Esophagus muscularis mucosa (tissue), 4 donors: Measurements from ENCODE around the gene ATP8B3. TPM values are rescaled to one million over a fixed set of nuclear protein-coding genes. Genes with fewer than 3 reads are reported as not detected.
"Not testable (repeated sequence)": the region's sequence is repeated elsewhere in the genome, so short reads cannot be mapped to it uniquely, and the experiment has no call there.

Experiments used
- DNase-seq: peaks from one replicate; pipeline ENCODE4 v3.0.0-alpha.2; 2017; ENCODE audit errors: extremely low spot score
- H3K27ac ChIP-seq, 4 donors: fragments of 200-600 bp; sonication (generic); replicated peaks in 1 of 4; 1 replicate in 3 of 4; 2 replicates in 1 of 4; pipeline ENCODE4 v1.5.1; 2016 to 2019; ENCODE audit warnings: mild to moderate bottlenecking in 1 of 4
- H3K27me3 ChIP-seq, 4 donors: fragments of 200-600 bp; sonication (generic); one replicate each; pipeline versions ENCODE4 v1.5.1 to v1.6.0; 2016 to 2019
- H3K36me3 ChIP-seq, 4 donors: fragments of 200-600 bp; sonication (generic); one replicate each; pipeline ENCODE4 v1.5.1; 2016 to 2019
- H3K4me1 ChIP-seq, 4 donors: fragments of 200-600 bp; sonication (generic); one replicate each; pipeline ENCODE4 v1.5.1; 2016 to 2019
- H3K4me3 ChIP-seq, 4 donors: fragments of 200-600 bp; sonication (generic); 1 replicate in 2 of 4; 2 replicates in 2 of 4; pipeline ENCODE4 v1.5.1; 2016 to 2019; ENCODE audit warnings: mild to moderate bottlenecking in 4 of 4, moderate library complexity in 1 of 4
- H3K9me3 ChIP-seq, 4 donors: fragments of 200-600 bp; sonication (generic); 1 replicate in 3 of 4; 2 replicates in 1 of 4; pipeline ENCODE4 v1.5.1; 2016 to 2019
- EP300 ChIP-seq: sonication (generic); formaldehyde crosslinking; IDR thresholded peaks from one replicate; pipeline ENCODE4 v1.6.1; 2017; ENCODE audit warnings: antibody characterized with exemption
- POLR2A ChIP-seq: fragments of 450-650 bp; IDR thresholded peaks from one replicate; pipeline ENCODE4 v1.6.1; 2017; ENCODE audit warnings: antibody characterized with exemption, moderate library complexity, mild to moderate bottlenecking, low read depth
- POLR2AphosphoS5 ChIP-seq, 2 donors: sonication (generic); formaldehyde crosslinking; IDR thresholded peaks; one replicate each; pipeline ENCODE4 v1.6.1; 2017; ENCODE audit warnings: antibody characterized with exemption in 2 of 2
- WGBS: methylation state at CpG from one replicate; pipeline ENCODE4 v1.1.5; 2018; 5-methylcytosine and 5-hydroxymethylcytosine counted together
- intact Hi-C: fragments of 100-400 bp; cut with DNase I; formaldehyde crosslinking; loops from one replicate; pipeline ENCODE4 v1.15.1; 2023
- total RNA-seq, 4 donors: library from RNA; depleted of rRNA; stranded (reverse); fragments of >200 nt; gene quantifications; one replicate each; pipeline versions ENCODE4 v1.1.0 to v1.2.1, GENCODE V29; 2016
- TF ChIP-seq, protein P1 (sequence below), 3 experiments: fragments of 200-600 bp in 2 of 3; fragments of 450-650 bp in 1 of 3; sonication (generic) in 2 of 3; IDR thresholded peaks; one replicate each; pipeline ENCODE4 v1.5.1; 2017 to 2019; ENCODE audit warnings: antibody characterized with exemption in 3 of 3, mild to moderate bottlenecking in 2 of 3, moderate library complexity in 1 of 3

ATP8B3 gene
- total RNA-seq, 4 donors from 2014 or later, result 0.19 to 0.92 (median 0.66) TPM

- Histone ChIP-seq H3K4me1 (peaks cover 4 to 8% (median 5%) of the 10 kb centered on the region in 4 donors), H3K27ac (no peak overlapping the region), H3K9me3 (no peaks in the 10 kb centered on the region), H3K36me3 (no peaks in the 10 kb centered on the region), H3K27me3 (peaks cover 10 to 100% (median 88%) of the 10 kb centered on the region in 4 donors), H3K4me3 (no peak overlapping the region)
- no peak for DNase-seq
- no peak for TF ChIP-seq EP300
- no peak for TF ChIP-seq POLR2A
- TF ChIP-seq, protein P1, sequence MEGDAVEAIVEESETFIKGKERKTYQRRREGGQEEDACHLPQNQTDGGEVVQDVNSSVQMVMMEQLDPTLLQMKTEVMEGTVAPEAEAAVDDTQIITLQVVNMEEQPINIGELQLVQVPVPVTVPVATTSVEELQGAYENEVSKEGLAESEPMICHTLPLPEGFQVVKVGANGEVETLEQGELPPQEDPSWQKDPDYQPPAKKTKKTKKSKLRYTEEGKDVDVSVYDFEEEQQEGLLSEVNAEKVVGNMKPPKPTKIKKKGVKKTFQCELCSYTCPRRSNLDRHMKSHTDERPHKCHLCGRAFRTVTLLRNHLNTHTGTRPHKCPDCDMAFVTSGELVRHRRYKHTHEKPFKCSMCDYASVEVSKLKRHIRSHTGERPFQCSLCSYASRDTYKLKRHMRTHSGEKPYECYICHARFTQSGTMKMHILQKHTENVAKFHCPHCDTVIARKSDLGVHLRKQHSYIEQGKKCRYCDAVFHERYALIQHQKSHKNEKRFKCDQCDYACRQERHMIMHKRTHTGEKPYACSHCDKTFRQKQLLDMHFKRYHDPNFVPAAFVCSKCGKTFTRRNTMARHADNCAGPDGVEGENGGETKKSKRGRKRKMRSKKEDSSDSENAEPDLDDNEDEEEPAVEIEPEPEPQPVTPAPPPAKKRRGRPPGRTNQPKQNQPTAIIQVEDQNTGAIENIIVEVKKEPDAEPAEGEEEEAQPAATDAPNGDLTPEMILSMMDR (IDR thresholded peaks at IDR 0.05), result no peak
- no peak for TF ChIP-seq POLR2AphosphoS5 (IDR thresholded peaks at IDR 0.05)
- intact Hi-C loops, result no loop called here
- WGBS, result 5% methylated on average over 35 of the region's 39 CpGs
Measured at GRCh38 chr19:1763648-1764639, 48.1 kb downstream of the ATP8B3 start.

- Histone ChIP-seq H3K4me1 (peaks cover 2 to 18% (median 11%) of the 10 kb centered on the region in 4 donors), H3K36me3 (no peaks in the 10 kb centered on the region), H3K27ac (no peak overlapping the region), H3K4me3 (no peak overlapping the region), H3K9me3 (no peaks in the 10 kb centered on the region), H3K27me3 (peaks cover 8 to 100% (median 87%) of the 10 kb centered on the region in 4 donors)
- TF ChIP-seq EP300 (no peak), POLR2A (no peak), POLR2AphosphoS5 (IDR thresholded peaks at IDR 0.05) (no peak)
- TF ChIP-seq, protein P1 (IDR thresholded peaks at IDR 0.05), result no peak
- intact Hi-C loops, result no loop called here
- 3% methylated on average over 35 of the region's 56 CpGs for WGBS
- no peak for DNase-seq
Measured at GRCh38 chr19:1762243-1763117, 49.6 kb downstream of the ATP8B3 start.

DNA sequence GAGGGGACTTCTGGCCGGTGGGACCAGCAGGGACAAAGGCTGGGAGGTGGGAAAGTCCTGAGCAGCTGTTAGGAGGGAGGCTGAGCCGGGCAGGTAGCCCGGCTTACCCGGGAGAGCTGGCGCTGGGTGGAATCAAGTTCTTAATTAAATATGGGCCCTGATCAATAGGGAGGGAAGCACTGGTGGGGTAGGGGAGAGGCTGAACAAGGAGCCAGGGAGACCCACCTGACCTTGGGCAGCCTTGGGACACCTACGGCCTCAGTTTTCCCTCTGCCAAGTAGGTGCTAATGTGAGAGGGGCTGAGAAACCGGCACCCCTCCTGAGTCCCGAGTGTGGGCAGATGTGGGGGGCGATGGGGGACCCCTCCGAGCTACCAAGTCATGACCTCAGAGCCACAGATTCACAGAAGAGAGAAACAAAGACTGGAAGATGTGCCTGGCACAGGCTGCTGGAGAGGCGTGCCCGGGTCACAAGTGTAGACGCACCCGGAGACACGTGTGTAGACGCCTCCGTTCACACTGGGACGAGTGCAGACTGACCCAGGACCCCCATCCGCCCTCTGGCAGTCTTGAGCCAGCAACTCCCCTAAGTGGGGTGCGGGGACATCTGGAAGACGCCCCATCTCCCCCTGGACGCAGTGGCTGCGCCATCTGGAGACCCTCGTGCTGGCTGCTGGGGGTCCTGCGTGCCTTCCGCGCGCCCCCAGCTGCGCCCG lies 50.4 kb downstream of the ATP8B3 start:
- Histone ChIP-seq H3K9me3 (no peaks in the 10 kb centered on the region), H3K27me3 (peaks cover 2 to 100% (median 88%) of the 10 kb centered on the region in 4 donors), H3K27ac (no peak overlapping the region), H3K4me1 (peaks cover 0 to 20% (median 14%) of the 10 kb centered on the region in 4 donors), H3K4me3 (no peak overlapping the region), H3K36me3 (no peaks in the 10 kb centered on the region)
- intact Hi-C loops, result no loop called here
- DNase-seq, result no peak
- no peak for TF ChIP-seq EP300
- no peak for TF ChIP-seq POLR2A
- TF ChIP-seq, protein P1 (IDR thresholded peaks at IDR 0.05), result no peak
- TF ChIP-seq POLR2AphosphoS5 (IDR thresholded peaks at IDR 0.05), result no peak
- 5% methylated on average over 24 of the region's 30 CpGs for WGBS

GRCh38 chr19:1760786-1761527 lies 51.1 kb downstream of the ATP8B3 start:
- H3K4me3 ChIP-seq, H3K9me3 ChIP-seq, H3K36me3 ChIP-seq, H3K27ac ChIP-seq, DNase-seq, intact Hi-C loops: not testable (repeated sequence)
- WGBS, result 24% methylated on average over 10 of the region's 15 CpGs
- H3K27me3 ChIP-seq, result peaks cover 0 to 100% (median 87%) of the 10 kb centered on the region in 4 donors
- peaks cover 0 to 25% (median 14%) of the 10 kb centered on the region in 4 donors for H3K4me1 ChIP-seq
